ENCODE results near the gene SHE. TPM values are rescaled to one million over a fixed set of nuclear protein-coding genes. Genes with fewer than 3 reads are reported as not detected.

SHE gene
- total RNA-seq, 4 donors from 2014 or later, result 4.0 to 8.0 (median 6.1) TPM

GRCh38 chr1:154435599-154436200 lies 66.5 kb downstream of the SHE start:
- TF ChIP-seq POLR2A (IDR thresholded peaks at IDR 0.05) (no peak), CTCF (IDR thresholded peaks at IDR 0.05) (no peak)
- DNase-seq (ENCODE audit: low spot score in 2 of 2), result no peak
- WGBS, 2 donors, result 75 to 76% methylated on average over 14 to 15 of the region's 15 CpGs
- H3K4me3 ChIP-seq (ENCODE audit: low read depth, poor library complexity, severe bottlenecking), result no peak overlapping the region
- intact Hi-C loops (cut with DNase I; ENCODE audit: low total_unique reads), result no loop called here

- TF ChIP-seq POLR2A (IDR thresholded peaks at IDR 0.05) (no peak), CTCF (IDR thresholded peaks at IDR 0.05) (no peak)
- intact Hi-C loops (cut with DNase I; ENCODE audit: low total_unique reads), result no loop called here
- WGBS, 2 donors, result 23 to 32% methylated on average over 18 of the region's 18 CpGs
- peak; percentile 88 to 97 for DNase-seq (ENCODE audit: low spot score in 2 of 2)
- no peak overlapping the region for H3K4me3 ChIP-seq (ENCODE audit: low read depth, poor library complexity, severe bottlenecking)
These were observed 67.7 kb downstream of the SHE start for GRCh38 chr1:154434346-154435085.

GRCh38 chr1:154433161-154433764 lies 68.9 kb downstream of the SHE start:
- peak; percentile 77 to 92 for DNase-seq (ENCODE audit: low spot score in 2 of 2)

GRCh38 chr1:154431586-154432373 lies 70.4 kb downstream of the SHE start:
- 54 to 56% methylated on average over 10 of the region's 10 CpGs for WGBS, 2 donors
- peak; percentile 80 to 92 for DNase-seq (ENCODE audit: low spot score in 2 of 2)

More at GRCh38 chr1:154433161-154433764, 68.9 kb downstream of the SHE start:
- TF ChIP-seq POLR2A (IDR thresholded peaks at IDR 0.05), result no peak
- no peak for TF ChIP-seq CTCF (IDR thresholded peaks at IDR 0.05)
- WGBS, 2 donors, result 21 to 44% methylated on average over 7 to 9 of the region's 9 CpGs
- intact Hi-C loops (cut with DNase I; ENCODE audit: low total_unique reads), result no loop called here
- H3K4me3 ChIP-seq (ENCODE audit: low read depth, poor library complexity, severe bottlenecking), result no peak overlapping the region

More at GRCh38 chr1:154431586-154432373, 70.4 kb downstream of the SHE start:
- intact Hi-C loops (cut with DNase I; ENCODE audit: low total_unique reads), result no loop called here
- TF ChIP-seq POLR2A (IDR thresholded peaks at IDR 0.05) (no peak), CTCF (IDR thresholded peaks at IDR 0.05) (no peak)
- H3K4me3 ChIP-seq (ENCODE audit: low read depth, poor library complexity, severe bottlenecking), result no peak overlapping the region
